Right lung (tissue), 5 donors: ENCODE data around the gene LY9. TPM values are rescaled to one million over a fixed set of nuclear protein-coding genes. Genes with fewer than 3 reads are reported as not detected.

ENCODE experiments used
- DNase-seq, 2 donors: peaks; one replicate each; pipeline ENCODE4 v3.0.0-alpha.2; 2013
- polyA plus RNA-seq, 5 donors: library from polyadenylated mRNA; unstranded; fragments of 120-200 nt; gene quantifications; one replicate each; pipeline versions ENCODE4 v1.2.1 to v1.2.3, GENCODE V29; 2013; ENCODE audit warnings: inconsistent platforms in 1 of 5, low replicate concordance in 1 of 5; ENCODE audit not compliant: insufficient read length in 5 of 5, insufficient read depth in 1 of 5

Gene LY9
- polyA plus RNA-seq, 5 donors: 0.18 to 0.56 (median 0.44) TPM

- DNase-seq: no peak
These were observed 4.9 kb downstream of the LY9 start for GRCh38 chr1:160800645-160801408.

GRCh38 chr1:160801836-160802580, 6.0 kb downstream of the LY9 start:
- no peak for DNase-seq

- DNase-seq: no peak
These were observed 10.2 kb downstream of the LY9 start for GRCh38 chr1:160806109-160806665.

GRCh38 chr1:160806784-160807183, 10.8 kb downstream of the LY9 start:
- no peak for DNase-seq

GRCh38 chr1:160807247-160807646, 11.3 kb downstream of the LY9 start:
- no peak for DNase-seq

- DNase-seq: no peak
These were observed 11.8 kb downstream of the LY9 start for GRCh38 chr1:160807738-160808137.

GRCh38 chr1:160808289-160808688, 12.3 kb downstream of the LY9 start:
- DNase-seq: no peak

- no peak for DNase-seq
These were observed 14.5 kb downstream of the LY9 start for GRCh38 chr1:160810486-160810885.

GRCh38 chr1:160811147-160811546, 15.2 kb downstream of the LY9 start:
- no peak for DNase-seq

GRCh38 chr1:160813215-160813614, 17.2 kb downstream of the LY9 start:
- DNase-seq: no peak

- no peak for DNase-seq
These were observed 18.3 kb downstream of the LY9 start for GRCh38 chr1:160814316-160814715.

- no peak for DNase-seq
These were observed 18.9 kb downstream of the LY9 start for GRCh38 chr1:160814856-160815255.

GRCh38 chr1:160818207-160818937, 22.4 kb downstream of the LY9 start:
- peak; percentile 40 to 51 for DNase-seq

GRCh38 chr1:160819186-160819585, 23.2 kb downstream of the LY9 start:
- DNase-seq: no peak

- no peak for DNase-seq
These were observed 25.7 kb downstream of the LY9 start for GRCh38 chr1:160821627-160822026.

GRCh38 chr1:160823296-160823695, 27.3 kb downstream of the LY9 start:
- DNase-seq: no peak

- DNase-seq: no peak
These were observed 30.6 kb downstream of the LY9 start for GRCh38 chr1:160826546-160826945.

- DNase-seq: no peak
These were observed 31.4 kb downstream of the LY9 start for GRCh38 chr1:160827418-160827817.

- no peak for DNase-seq
These were observed 33.8 kb downstream of the LY9 start for GRCh38 chr1:160829766-160830165.

- peak in 1 of 2 donors; percentile 32 for DNase-seq
These were observed 34.6 kb downstream of the LY9 start for GRCh38 chr1:160830321-160831153.

GRCh38 chr1:160834945-160835565, 39.1 kb downstream of the LY9 start:
- DNase-seq: no peak
